ENCODE measurements around the gene KISS1R.
A peak's percentile ranks its signal among the peaks of the same experiment; 100 is the strongest.

KISS1R gene

GRCh38 chr19:960020-960419 is 42.9 kb downstream of the KISS1R start (continued):
- TF ChIP-seq ZFP30 (CRISPR knock-in tag; IDR thresholded peaks at IDR 0.05) (no peak), TCF4 (CRISPR knock-in tag; IDR thresholded peaks at IDR 0.05; ENCODE audit: borderline replicate concordance) (no peak), CSDC2 (CRISPR knock-in tag; IDR thresholded peaks at IDR 0.05) (no peak), ISL1 (CRISPR knock-in tag; IDR thresholded peaks at IDR 0.05) (no peak)

- TF ChIP-seq RARB (CRISPR knock-in tag; IDR thresholded peaks at IDR 0.05): no peak
- no peak for TF ChIP-seq ZNF8 (CRISPR knock-in tag; IDR thresholded peaks at IDR 0.05)
- TF ChIP-seq CSRNP3 (CRISPR knock-in tag; IDR thresholded peaks at IDR 0.05): no peak
- no peak for TF ChIP-seq ISL1 (CRISPR knock-in tag; IDR thresholded peaks at IDR 0.05)
- TF ChIP-seq ARNTL (CRISPR knock-in tag; IDR thresholded peaks at IDR 0.05; ENCODE audit: borderline replicate concordance, low read depth): no peak
- no peak for TF ChIP-seq TOX (CRISPR knock-in tag; IDR thresholded peaks at IDR 0.05; ENCODE audit: borderline replicate concordance)
- no peak for TF ChIP-seq TSHZ2 (CRISPR knock-in tag; IDR thresholded peaks at IDR 0.05)
- no peak for TF ChIP-seq PPARA (CRISPR knock-in tag; IDR thresholded peaks at IDR 0.05; ENCODE audit: borderline replicate concordance)
- TF ChIP-seq ZFP30 (CRISPR knock-in tag; IDR thresholded peaks at IDR 0.05): no peak
- no peak for TF ChIP-seq GLIS3 (CRISPR knock-in tag; IDR thresholded peaks at IDR 0.05)
- ATAC-seq: no peak
Measured at GRCh38 chr19:960601-960938, 43.4 kb downstream of the KISS1R start.

- TF ChIP-seq ISL1 (CRISPR knock-in tag; IDR thresholded peaks at IDR 0.05): no peak
- TF ChIP-seq ZFP3 (CRISPR knock-in tag; IDR thresholded peaks at IDR 0.05): peak; percentile 98
- no peak for TF ChIP-seq GLIS3 (CRISPR knock-in tag; IDR thresholded peaks at IDR 0.05)
- TF ChIP-seq PATZ1 (CRISPR knock-in tag; IDR thresholded peaks at IDR 0.05; ENCODE audit: borderline replicate concordance): no peak
- no peak for TF ChIP-seq ARNTL (CRISPR knock-in tag; IDR thresholded peaks at IDR 0.05; ENCODE audit: borderline replicate concordance, low read depth)
- TF ChIP-seq SNAI2 (CRISPR knock-in tag; IDR thresholded peaks at IDR 0.05): no peak
- no peak for TF ChIP-seq PPARA (CRISPR knock-in tag; IDR thresholded peaks at IDR 0.05; ENCODE audit: borderline replicate concordance)
- ATAC-seq: no peak
Measured at GRCh38 chr19:961866-962620, 44.9 kb downstream of the KISS1R start.

GRCh38 chr19:962683-963400 is 45.7 kb downstream of the KISS1R start:
- no peak for ATAC-seq
- TF ChIP-seq ISL1 (CRISPR knock-in tag; IDR thresholded peaks at IDR 0.05) (no peak), BACH2 (CRISPR knock-in tag; IDR thresholded peaks at IDR 0.05; ENCODE audit: borderline replicate concordance) (no peak), GLIS3 (CRISPR knock-in tag; IDR thresholded peaks at IDR 0.05) (no peak), TCF4 (CRISPR knock-in tag; IDR thresholded peaks at IDR 0.05; ENCODE audit: borderline replicate concordance) (no peak), RARB (CRISPR knock-in tag; IDR thresholded peaks at IDR 0.05) (no peak), CSDC2 (CRISPR knock-in tag; IDR thresholded peaks at IDR 0.05) (no peak), ZFP3 (CRISPR knock-in tag; IDR thresholded peaks at IDR 0.05) (no peak), POU6F1 (CRISPR knock-in tag; IDR thresholded peaks at IDR 0.05; ENCODE audit: borderline replicate concordance, low read depth) (no peak), CSRNP3 (CRISPR knock-in tag; IDR thresholded peaks at IDR 0.05) (no peak), CREB5 (CRISPR knock-in tag; IDR thresholded peaks at IDR 0.05; ENCODE audit: low read depth) (no peak), SNAI2 (CRISPR knock-in tag; IDR thresholded peaks at IDR 0.05) (no peak), ESRRG (CRISPR knock-in tag; IDR thresholded peaks at IDR 0.05) (no peak), ARNTL (CRISPR knock-in tag; IDR thresholded peaks at IDR 0.05; ENCODE audit: borderline replicate concordance, low read depth) (no peak), TSHZ2 (CRISPR knock-in tag; IDR thresholded peaks at IDR 0.05) (no peak)

Measured in SK-N-SH treated with all-trans-retinoic acid at 6 μM for 48 hours (cell line).